ENCODE results near the gene GLIS1.

The GLIS1 gene

DNA sequence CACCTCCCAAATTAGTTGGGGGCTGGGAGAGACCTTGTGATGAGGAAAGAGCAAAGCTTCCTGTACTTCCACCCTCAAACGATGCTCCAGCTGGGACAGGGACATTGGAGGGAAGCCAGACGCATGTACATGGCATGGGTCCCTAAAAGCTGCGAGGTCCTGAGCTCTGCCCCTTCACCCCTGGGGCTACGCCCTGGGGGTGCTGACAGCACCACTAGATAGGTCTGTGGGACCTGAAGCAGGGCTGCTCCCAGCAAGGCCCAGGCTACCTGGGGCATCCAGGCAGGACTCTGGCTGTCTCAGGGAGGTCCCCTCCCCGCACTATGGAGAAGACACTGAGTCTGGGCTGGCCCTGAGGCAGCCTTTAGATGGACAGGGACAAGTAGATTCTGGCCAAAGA is 196.4 kb downstream of the GLIS1 start:
- DNase-seq = no peak

DNA sequence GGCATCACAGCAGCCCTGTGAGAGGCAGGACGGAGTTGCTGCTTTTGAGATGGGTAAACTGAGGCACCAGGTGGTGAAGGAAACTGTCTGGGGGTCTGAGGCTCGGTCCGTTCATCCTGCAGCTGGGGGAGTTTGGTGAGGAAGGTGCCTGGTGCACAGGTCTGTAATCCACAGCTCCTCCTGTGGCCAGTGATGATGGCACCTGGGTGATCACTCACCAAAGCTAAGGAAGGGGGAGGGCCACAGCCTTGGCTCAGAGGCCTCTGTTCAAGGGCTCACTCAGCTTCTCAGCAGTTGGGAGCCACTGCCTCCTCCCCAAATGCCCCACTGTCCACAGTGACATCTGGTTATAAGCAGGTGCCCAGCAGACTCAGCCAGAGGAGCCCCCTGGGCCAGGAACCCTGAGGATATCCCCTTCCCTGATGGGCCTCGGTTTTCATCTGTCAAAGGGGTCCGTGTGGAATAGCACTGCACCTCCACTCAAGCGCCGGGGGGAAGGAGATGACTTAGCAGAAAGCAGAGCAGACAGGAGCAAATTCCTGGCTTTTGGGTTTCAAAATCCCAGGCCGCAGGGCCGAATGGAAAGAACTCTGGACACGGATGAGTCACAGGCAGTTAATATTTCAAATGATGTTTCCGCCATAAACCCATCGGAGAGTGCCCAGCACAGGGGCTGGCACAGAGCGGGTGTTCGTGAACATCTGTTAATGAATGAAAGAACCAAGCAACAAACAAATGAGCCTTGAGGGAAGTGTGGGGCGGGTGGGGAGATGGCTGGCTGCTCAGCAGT is 197.0 kb downstream of the GLIS1 start:
- DNase-seq = no peak

DNA sequence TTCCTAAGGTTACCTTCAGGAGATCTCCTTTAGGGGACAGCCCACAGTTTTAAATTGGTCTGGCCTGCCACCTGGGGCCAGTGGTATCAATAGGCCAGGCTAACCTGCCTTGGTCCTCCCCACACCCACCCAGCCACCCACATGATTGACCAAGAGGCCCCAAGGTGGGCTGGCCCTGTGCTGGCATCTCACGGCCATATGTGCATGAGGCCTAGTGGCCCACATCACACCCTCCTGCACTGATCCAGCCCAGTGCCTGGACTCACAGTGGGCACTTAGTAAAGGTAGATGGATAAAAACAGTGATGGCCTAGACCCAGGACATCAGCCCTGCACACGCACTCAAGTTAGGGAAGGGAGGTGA is 197.7 kb downstream of the GLIS1 start:
- no peak for DNase-seq

GRCh38 chr1:53540604-53541262 is 198.2 kb downstream of the GLIS1 start:
- no peak for DNase-seq

DNA sequence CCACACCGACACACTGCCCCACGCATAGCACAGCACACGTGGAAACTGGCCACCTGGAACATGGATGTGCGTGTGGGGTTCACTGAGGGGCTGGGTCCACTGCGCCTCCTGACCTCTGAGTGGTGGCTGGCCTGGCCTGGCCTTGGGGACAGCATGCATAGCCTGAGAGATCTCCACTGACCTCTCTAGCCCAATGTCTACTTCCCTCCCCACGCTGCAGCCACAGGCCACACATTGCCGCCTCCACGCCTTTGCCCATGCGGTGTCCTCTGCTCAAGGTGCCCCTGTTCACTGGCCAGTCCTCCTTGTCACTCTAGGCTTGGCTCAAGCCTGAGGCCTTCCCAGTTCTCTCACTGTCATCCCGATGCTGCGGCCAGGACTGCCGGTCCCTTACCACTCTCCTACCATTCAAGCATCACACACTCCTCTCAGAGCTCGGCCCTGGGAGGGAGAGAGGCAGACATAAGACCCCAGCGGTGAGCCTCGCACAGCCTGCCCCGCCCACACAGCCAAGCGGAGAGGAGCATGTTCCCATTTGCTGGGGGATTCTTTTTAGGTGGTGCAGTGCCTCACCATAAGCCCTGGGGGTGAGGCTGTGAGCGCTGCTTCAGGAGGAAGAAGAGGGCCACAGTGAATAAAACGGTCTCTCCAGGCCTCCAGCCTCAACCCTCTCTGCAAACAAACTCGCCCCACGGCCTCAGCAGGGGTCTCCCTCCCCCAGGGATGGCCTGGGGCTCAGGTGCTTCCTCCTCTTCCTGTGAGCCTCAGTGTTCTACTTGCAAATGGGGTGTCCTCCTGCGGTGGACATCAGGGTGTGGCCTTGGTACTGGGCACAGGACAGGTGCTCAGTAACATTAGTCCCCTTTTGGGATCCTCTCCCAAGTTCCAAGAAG is 199.0 kb downstream of the GLIS1 start:
- DNase-seq = no peak

GRCh38 chr1:53539226-53539625 is 199.7 kb downstream of the GLIS1 start:
- no peak for DNase-seq

DNA sequence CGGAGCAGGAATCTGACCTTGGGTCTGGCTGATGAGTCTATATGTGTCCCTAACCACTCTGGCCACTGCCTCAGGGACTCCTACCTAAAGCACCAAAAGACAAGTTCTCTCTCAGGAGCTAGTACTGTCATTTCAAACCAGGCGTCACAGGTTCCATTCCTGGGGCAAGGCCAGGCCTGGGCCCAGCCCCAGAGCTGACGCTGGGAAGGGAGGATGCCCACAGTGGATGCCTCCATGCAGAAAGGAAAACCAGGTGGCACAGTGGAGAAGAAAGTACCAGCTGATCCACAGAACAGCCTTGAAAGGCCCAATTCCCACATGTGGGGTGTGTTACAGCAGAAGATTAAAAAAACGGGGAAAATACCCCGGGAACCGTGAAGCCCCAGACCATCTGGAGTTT is 202.4 kb downstream of the GLIS1 start:
- DNase-seq = no peak

DNA sequence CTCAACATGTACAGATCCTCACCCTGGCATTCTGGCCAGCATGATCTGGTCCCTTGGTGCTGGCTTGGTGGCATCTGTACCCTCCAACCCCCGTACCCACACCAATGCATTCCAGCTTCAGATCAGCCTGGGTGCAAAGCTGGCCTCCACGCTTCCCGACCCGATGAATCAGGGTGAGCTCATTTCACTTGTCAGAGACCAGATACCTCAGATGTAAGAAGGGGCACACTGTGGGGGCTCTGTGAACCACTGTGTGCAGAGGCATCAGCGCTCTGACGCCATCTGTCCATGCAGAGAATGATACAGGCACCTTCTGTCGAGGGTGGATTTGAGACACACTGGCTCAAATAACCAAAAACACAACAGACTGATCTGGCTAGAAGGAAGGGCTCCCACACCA is 203.1 kb downstream of the GLIS1 start:
- no peak for DNase-seq

DNA sequence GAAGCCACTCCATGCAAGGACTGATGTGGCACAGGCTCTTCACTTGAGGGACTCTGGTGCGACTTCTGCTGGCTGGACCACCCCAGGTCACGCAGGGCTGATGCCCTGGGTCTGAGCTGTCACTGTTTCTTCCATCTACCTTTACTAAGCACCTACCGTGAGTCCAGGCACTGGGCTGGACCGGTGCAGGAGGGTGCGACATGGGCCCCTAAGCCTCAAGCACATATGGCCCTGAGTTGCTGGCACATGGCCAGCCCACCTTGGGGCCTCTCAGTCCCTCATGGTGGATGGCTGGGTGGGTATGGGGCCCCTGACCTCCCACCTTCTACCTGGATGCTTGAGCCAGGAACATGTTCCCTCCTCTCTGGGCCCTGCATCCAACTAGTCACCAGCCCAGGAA is 203.7 kb downstream of the GLIS1 start:
- no peak for DNase-seq

DNA sequence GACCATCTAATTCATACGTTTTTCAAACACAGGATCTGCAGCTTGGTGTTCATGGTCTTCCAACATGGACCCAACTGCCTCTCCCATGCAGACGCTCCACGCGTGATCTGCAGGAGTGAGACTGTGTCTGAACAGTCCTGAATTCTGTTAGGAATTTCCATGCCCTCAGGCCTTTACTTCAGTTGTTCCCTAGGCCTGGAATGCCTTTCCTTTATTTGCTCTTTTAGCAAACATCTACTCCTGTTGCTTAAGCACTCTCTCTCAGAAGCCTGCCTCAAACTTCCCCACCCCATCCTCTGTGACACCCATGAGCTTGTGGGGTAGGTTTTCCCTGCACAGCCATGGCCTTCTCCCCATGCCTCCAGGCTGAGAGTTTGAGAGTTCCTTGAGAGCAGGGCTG is 206.1 kb downstream of the GLIS1 start:
- no peak for DNase-seq

DNA sequence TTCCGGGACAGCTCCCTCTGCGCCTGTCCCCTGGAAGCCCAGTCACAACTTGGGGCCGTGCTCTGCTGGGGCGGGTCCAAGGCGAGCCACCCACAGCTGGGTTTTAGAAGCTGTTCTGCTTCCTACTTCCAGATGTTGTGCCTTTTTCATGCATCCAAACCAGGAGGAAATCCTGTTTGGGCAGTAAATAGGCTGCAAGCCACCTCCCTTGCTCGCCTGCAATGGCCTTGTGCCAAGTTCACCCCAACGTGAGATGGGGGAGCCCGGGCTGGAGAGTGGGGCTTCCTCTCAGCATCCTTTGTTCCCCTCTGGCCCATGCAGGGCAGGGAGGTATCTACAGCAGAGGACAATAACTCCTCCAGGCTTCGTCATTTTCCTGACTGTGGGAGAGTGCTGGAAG is 206.6 kb downstream of the GLIS1 start:
- no peak for DNase-seq

DNA sequence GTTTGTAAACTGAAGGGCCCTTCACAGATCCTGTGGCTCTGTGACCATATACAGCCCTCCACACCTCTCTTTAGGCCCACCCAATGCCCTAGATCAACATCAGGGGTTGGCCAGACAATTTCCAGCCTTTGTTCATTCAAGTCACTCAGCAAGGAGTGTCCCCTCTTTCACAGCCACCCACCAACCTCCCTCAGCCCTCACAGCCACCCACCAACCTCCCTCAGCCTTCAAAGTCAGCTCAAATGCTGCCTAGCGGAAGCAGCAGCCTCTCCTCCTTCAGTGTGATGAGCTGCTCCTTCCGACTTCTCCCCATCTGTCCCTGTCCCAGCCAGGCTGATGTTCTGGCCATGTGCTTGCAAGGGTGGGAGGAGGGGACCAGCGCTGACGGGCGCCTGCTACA is 208.4 kb downstream of the GLIS1 start:
- no peak for DNase-seq

GRCh38 chr1:53529555-53529954 is 209.4 kb downstream of the GLIS1 start:
- no peak for DNase-seq

DNA sequence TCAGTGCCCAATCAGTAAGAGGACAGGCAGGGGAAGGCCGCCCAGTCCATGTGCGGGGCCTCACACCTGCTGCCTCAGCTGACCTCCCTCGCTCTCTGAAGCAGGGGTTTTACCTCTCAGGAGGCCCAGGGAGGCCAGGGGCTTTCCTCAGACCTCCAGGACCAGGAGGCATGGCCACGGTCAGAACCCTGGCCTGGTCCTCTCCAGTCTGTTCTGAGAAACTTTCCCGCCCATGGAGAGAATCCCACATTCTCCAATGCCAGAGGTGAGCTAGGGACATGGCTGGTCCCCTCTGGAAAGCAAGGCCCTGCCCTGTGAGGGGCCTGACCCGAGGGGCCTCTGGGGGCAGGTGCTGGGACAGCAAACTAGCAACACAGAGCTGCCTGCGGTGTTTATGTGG is 211.6 kb downstream of the GLIS1 start:
- no peak for DNase-seq

DNA sequence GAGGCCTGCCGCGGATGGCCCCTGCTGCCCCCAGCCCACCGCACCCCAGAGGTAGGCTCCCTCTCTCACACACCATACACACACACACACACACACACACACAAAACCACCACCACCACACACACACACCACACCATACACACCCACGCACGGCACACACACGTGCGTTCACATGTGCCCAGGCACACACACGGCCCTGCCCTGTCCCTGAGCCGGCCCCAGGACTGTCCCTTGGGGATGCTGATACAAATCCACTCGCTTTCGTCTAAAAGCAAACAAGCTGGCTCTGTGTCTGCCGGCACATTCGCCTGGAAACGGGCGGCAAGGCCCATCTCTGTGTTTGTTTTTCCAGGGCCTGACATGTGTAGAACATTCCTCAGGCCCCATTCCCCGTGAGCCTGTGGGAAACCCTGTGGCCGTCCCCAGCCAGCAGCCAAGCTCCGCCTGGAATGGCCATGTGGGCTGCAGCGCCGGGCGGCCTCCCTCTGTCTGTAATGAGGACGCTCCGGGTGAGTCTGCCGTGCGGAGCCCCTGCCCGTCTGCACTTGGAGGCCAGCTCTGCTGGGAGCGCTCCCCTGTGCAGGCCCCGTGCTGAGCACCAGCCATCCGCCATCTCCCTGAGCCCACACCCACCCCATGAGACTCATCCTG is 212.4 kb downstream of the GLIS1 start:
- no peak for DNase-seq

- no peak for DNase-seq
These were observed 213.4 kb downstream of the GLIS1 start for GRCh38 chr1:53525595-53525994.

DNA sequence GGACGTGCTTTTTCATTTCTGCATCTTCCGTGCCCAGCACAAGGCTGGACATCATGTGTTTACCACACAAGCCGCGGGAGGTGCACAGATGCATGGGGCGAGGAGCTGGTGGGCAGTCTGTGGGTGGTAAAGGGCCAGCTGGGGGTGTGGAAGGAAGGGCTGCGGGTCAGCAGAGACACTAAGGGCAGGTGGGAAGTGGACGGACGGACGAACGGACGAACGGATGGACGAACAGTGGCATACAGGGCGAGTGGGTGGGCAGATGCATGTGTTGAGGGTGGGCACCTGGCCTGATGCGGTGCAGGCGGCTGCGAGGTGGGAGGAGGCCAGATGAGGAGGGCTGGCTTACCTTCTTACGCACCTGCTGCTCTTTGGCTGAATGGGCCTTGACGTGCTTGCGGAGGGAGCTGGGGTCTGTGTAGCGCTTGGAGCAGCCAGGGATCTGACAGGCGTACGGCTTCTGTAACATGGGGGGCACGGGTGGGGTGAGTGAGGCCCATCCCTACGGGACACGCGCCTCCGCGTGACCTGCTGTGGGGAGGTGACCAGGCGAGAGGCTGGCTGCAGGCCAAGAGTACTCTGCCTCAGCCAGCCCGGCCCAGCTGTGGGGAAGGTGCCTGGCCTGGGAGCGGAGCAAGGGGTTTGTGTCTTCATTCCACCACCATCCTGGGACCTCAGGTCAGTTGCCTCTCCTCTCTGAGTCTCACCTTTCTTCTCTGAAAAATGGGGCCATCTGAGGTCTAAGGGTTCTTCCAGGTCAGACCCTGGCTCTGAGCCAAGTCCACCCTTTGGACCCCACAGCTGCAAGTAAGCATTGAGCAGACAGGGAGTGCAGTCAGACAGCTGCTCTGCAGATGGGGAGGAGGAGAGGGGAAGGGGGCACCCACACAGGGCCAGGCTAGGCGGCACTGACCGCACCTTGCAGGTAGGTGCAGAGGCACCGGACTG is 214.3 kb downstream of the GLIS1 start:
- DNase-seq = no peak

DNA sequence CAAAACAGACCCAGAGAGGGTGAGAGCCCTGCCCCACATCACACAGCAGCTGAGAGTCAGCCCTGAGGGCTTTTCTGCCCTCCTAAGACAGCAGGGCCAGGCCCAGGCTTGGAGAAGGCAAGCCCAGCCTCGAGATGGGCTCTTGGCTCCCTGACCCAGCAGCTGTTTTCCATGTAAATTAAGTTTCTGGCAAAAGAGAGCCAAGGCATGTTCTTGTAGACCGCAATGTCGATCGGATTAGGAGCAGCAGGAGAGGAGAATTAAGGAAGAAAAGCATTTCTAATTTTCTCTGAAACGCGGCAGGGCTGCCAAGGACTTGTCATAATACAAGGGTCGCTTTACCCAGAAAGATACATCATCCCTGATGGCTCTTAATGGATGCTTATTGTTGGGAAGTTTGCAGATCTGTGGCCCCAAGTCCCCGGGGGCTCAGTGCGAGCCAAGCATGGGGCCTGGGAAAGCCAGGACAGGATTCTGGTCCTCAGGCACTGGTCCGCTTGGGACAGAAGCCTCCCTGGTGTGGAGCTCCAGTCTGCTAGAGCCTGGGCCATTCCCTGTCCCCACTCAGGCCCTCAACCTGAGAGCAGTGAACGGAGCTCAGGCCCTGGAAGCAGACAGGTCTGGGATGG is 216.9 kb downstream of the GLIS1 start:
- DNase-seq = no peak

DNA sequence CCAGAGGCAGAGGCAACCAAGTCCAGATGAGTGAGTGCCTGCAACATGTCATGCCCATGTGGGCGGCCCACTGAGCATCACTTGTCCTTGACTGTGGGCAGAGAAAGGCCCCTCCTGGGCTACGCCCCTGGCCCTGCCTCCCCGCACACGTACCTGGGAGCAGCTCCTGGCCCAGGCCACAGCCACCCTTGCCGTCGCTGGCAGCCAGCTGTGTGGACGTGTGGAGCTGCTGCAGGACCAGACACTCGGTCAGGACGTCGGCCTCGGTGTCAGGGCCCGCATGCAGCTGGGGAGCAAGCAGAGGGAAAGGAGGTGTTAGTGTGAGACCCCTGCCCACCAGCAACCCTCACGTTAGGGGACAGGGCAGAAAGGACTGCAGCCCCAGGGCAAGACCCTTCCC is 218.5 kb downstream of the GLIS1 start:
- no peak for DNase-seq

- DNase-seq = no peak
These were observed 219.5 kb downstream of the GLIS1 start for GRCh38 chr1:53519421-53519820.

DNA sequence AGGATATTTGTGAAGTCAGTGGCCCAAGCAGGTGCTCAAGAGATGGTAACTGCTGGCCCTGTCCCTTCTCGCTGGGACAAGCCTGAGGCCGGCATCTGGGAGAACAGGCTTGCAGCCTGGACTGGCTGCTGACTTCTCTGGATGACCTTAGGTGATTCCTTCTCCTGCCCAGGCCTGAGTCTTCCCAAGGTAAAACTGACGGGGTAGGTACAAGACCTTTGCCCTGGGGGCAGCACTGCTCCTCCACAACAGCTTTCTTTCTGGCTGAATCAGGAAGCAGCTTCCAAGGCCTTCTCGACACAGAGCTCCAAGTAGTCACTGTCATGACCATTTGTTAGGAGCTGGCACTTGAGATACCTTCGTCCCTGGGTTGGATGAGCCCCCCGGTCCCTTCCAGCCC is 220.2 kb downstream of the GLIS1 start:
- DNase-seq = no peak

All from activated effector memory CD4-positive, alpha-beta T cell treated with anti-CD3 and anti-CD28 coated beads, Interleukin-2, amount 50 U/mL, for 16 hours (primary cell).